ENCODE data around the gene EYA3. TPM values are rescaled to one million over a fixed set of nuclear protein-coding genes. Genes with fewer than 3 reads are reported as not detected.

Gene EYA3
- total and polyA plus RNA-seq, 2 donors (not counting 3 experiments of a cell fraction or from before 2014, with no cell fraction given), result 12.7 to 33.0 TPM

DNA sequence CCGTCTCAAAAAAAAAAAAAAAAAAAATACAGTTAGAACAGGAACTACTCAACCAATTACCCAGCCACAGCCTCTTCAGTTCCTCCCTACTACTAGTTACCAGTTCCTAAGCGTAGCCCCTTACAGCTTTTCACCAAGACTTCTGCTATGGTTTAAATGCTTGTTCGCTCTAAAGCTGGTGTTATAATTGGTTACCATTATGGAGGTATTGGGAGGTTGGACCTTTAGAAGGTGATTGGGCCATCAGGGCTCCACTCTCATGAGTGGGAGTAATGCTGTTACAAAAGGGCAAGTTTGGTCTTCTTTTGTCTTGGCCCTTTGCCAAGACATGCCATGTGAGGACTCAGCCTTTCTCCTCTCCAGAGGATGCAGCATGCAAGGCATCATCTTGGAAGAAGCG, 156.7 kb downstream of the EYA3 start:
- ChIA-PET POLR2A (no interaction called here), CTCF (interaction anchor here (1.1 kb wide), 1 partner anchor 9 kb away, joined by 4 read pairs; no protein-coding TSS in a partner anchor)
- FAIRE-seq, result no peak

More for the DNA sequence above, 156.7 kb downstream of the EYA3 start:
- H3K4me1 ChIP-seq (ENCODE audit: control insufficient read depth, extremely low read depth, insufficient read depth, low read length), result no peaks in the 10 kb centered on the region
- no peaks in the 10 kb centered on the region for H3K36me3 ChIP-seq (ENCODE audit: control insufficient read depth in 2 of 2, extremely low read depth in 1 of 2, insufficient read depth in 2 of 2, low read length in 2 of 2)
- H3K27me3 ChIP-seq (ENCODE audit: control insufficient read depth in 2 of 2, insufficient read depth in 2 of 2, low read length in 2 of 2), result peaks cover 0 to 2% of the 10 kb centered on the region in 2 experiments
- intact Hi-C loops (cut with micrococcal nuclease), result no loop called here
- no peaks in the 10 kb centered on the region for H3K9me3 ChIP-seq (replicated peaks; ENCODE audit: control insufficient read depth, insufficient read depth, low read length)
- DNase-seq (ENCODE audit: low read depth, low spot score), result no peak
- no TSS peak for BruUV-seq (replicated peaks)
- H3K4me2 ChIP-seq (ENCODE audit: insufficient read depth, low read length), result no peak overlapping the region
- no peaks in the 10 kb centered on the region for H4K20me1 ChIP-seq (replicated peaks; ENCODE audit: control insufficient read depth, extremely low read depth, insufficient read depth, low read length)
- no peaks in the 10 kb centered on the region for H3K9me1 ChIP-seq (replicated peaks; ENCODE audit: control insufficient read depth, extremely low read depth, insufficient read depth, low read length)
- no peak overlapping the region for H3K27ac ChIP-seq (ENCODE audit: insufficient read depth, low read depth, low read length)
- no peak overlapping the region for H2AFZ ChIP-seq (ENCODE audit: low read depth, low read length)
- H3K79me2 ChIP-seq (ENCODE audit: control insufficient read depth, insufficient read depth, low read length), result no peaks in the 10 kb centered on the region
- dilution Hi-C loops (cut with MboI; ENCODE audit: extremely low pct_ligation_motif_present, low sequenced_read_pairs), result no loop called here
- H3K4me3 ChIP-seq (replicated peaks in 1 of 3; ENCODE audit: insufficient read depth in 1 of 3, low read depth in 1 of 3, low read length in 3 of 3), result no peak overlapping the region
- TF ChIP-seq, protein P1, sequence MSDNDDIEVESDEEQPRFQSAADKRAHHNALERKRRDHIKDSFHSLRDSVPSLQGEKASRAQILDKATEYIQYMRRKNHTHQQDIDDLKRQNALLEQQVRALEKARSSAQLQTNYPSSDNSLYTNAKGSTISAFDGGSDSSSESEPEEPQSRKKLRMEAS (IDR thresholded peaks at IDR 0.05; ENCODE audit: insufficient read depth, insufficient read length), result no peak
- no peak for TF ChIP-seq POLR2A (IDR thresholded peaks at IDR 0.05; ENCODE audit: low read depth, low read length)
- TF ChIP-seq, protein P2, sequence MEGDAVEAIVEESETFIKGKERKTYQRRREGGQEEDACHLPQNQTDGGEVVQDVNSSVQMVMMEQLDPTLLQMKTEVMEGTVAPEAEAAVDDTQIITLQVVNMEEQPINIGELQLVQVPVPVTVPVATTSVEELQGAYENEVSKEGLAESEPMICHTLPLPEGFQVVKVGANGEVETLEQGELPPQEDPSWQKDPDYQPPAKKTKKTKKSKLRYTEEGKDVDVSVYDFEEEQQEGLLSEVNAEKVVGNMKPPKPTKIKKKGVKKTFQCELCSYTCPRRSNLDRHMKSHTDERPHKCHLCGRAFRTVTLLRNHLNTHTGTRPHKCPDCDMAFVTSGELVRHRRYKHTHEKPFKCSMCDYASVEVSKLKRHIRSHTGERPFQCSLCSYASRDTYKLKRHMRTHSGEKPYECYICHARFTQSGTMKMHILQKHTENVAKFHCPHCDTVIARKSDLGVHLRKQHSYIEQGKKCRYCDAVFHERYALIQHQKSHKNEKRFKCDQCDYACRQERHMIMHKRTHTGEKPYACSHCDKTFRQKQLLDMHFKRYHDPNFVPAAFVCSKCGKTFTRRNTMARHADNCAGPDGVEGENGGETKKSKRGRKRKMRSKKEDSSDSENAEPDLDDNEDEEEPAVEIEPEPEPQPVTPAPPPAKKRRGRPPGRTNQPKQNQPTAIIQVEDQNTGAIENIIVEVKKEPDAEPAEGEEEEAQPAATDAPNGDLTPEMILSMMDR (IDR thresholded peaks at IDR 0.05; ENCODE audit: extremely low read depth in 1 of 2, insufficient read depth in 1 of 2, low read depth in 1 of 2, low read length in 2 of 2), result no peak
- TF ChIP-seq JUN (IDR thresholded peaks at IDR 0.05; ENCODE audit: borderline replicate concordance, insufficient read depth, insufficient read length, low read depth), result no peak
- no peak for TF ChIP-seq GATA2 (IDR thresholded peaks at IDR 0.05; ENCODE audit: insufficient read depth, insufficient read length, low read depth, low read length)
- no peak for TF ChIP-seq MYC (IDR thresholded peaks at IDR 0.05; ENCODE audit: low read depth, low read length)
- no peak for TF ChIP-seq EZH2 (IDR thresholded peaks at IDR 0.05; ENCODE audit: borderline replicate concordance, low read depth, low read length, severe bottlenecking)
- TF ChIP-seq FOS (IDR thresholded peaks at IDR 0.05; ENCODE audit: borderline replicate concordance, insufficient read depth, low read length), result no peak
- no peak for TF ChIP-seq POLR2AphosphoS5 (IDR thresholded peaks at IDR 0.05; ENCODE audit: insufficient read depth, low read depth, low read length)
- no peak overlapping the region for H3K9ac ChIP-seq (replicated peaks; ENCODE audit: extremely low read depth, insufficient read depth, low read length)

Data from endothelial cell of umbilical vein (primary cell).